GM12878 (cell line): ENCODE measurements around the gene RDH12. TPM values are rescaled to one million over a fixed set of nuclear protein-coding genes. Genes with fewer than 3 reads are reported as not detected.
A peak's percentile ranks its signal among the peaks of the same experiment; 100 is the strongest.

Source experiments
- ATF7 ChIP-seq: fragments of 450-650 bp; IDR thresholded peaks from 2 replicates; pipeline ENCODE4 v1.6.1; 2016; ENCODE audit warnings: low read depth, mild to moderate bottlenecking
- BACH1 ChIP-seq: fragments of 450-650 bp; IDR thresholded peaks from 2 replicates; pipeline ENCODE4 v1.6.1; 2017; ENCODE audit warnings: mild to moderate bottlenecking, borderline replicate concordance
- BMI1 ChIP-seq: fragments of 450-650 bp; IDR thresholded peaks from 2 replicates; pipeline ENCODE4 v1.6.1; 2016; ENCODE audit warnings: mild to moderate bottlenecking, moderate library complexity, borderline replicate concordance
- CHD2 ChIP-seq: IDR thresholded peaks from 2 replicates; pipeline ENCODE4 v1.6.1; 2011; ENCODE audit warnings: low read depth, low read length, improper control_type of control experiment, borderline replicate concordance
- EP300 ChIP-seq, 2 experiments: fragments of 150-350 bp in 1 of 2; IDR thresholded peaks; 2 replicates each; pipeline ENCODE4 v1.6.1; 2011 to 2012; ENCODE audit warnings: low read depth in 2 of 2, low read length in 2 of 2, borderline replicate concordance in 1 of 2, improper control_type of control experiment in 1 of 2, inconsistent platforms in 1 of 2; ENCODE audit not compliant: control insufficient read depth in 1 of 2
- IKZF1 ChIP-seq: fragments of 450-650 bp; conservative IDR thresholded peaks from 2 replicates; pipeline ENCODE4 v1.6.1; 2017; ENCODE audit warnings: antibody characterized with exemption, mild to moderate bottlenecking
- IKZF2 ChIP-seq, 2 experiments: fragments of 450-650 bp; IDR thresholded peaks; 2 replicates each; pipeline ENCODE4 v1.6.1; 2017; ENCODE audit warnings: mild to moderate bottlenecking in 2 of 2, moderate library complexity in 2 of 2
- MEF2B ChIP-seq: fragments of 450-650 bp; IDR thresholded peaks from 2 replicates; pipeline ENCODE4 v1.6.1; 2018; ENCODE audit warnings: mild to moderate bottlenecking, moderate library complexity; ENCODE audit not compliant: partially characterized antibody, poor library complexity, severe bottlenecking
- MTA2 ChIP-seq: fragments of 450-650 bp; IDR thresholded peaks from 2 replicates; pipeline ENCODE4 v1.6.1; 2016; ENCODE audit warnings: low read depth, mild to moderate bottlenecking, moderate library complexity
- PRDM15 ChIP-seq: fragments of 450-650 bp; formaldehyde crosslinking; IDR thresholded peaks from 2 replicates; pipeline ENCODE4 v1.4.0; 2020; ENCODE audit warnings: mild to moderate bottlenecking, moderate library complexity
- RBBP5 ChIP-seq: fragments of 200-600 bp; sonication (generic); conservative IDR thresholded peaks from 2 replicates; pipeline ENCODE4 v1.6.1; 2016
- RELA ChIP-seq: fragments of 450-650 bp; IDR thresholded peaks from 2 replicates; pipeline ENCODE4 v1.8.0; 2014; ENCODE audit warnings: borderline replicate concordance; ENCODE audit not compliant: partially characterized antibody
- ZNF24 ChIP-seq: fragments of 450-650 bp; IDR thresholded peaks from 2 replicates; pipeline ENCODE4 v1.6.1; 2017; ENCODE audit warnings: antibody characterized with exemption, mild to moderate bottlenecking
- polyA plus RNA-seq, 11 experiments: library from polyadenylated mRNA; depleted of rRNA in 4 of 11; unstranded in 6 of 11; stranded (reverse) in 5 of 11; fragments of >200 nt; fragmentation: Nextera tagmentation in 4 of 11; fragmentation: Illumina TruSeq in 1 of 11; extraction: Ambion mirVana in 4 of 11; extraction: Trizol in 1 of 11; gene quantifications; 1 replicate in 1 of 11; 2 replicates in 10 of 11; pipeline versions ENCODE4 v1.2.1 to v1.2.3, GENCODE V29; 2011 to 2016; ENCODE audit warnings: inconsistent platforms in 2 of 11, missing spikeins in 2 of 11, low read depth in 1 of 11
- total RNA-seq, 4 experiments: library from RNA; depleted of rRNA in 3 of 4; stranded (reverse); fragments of >200 nt in 3 of 4; fragmentation: Illumina TruSeq in 1 of 4; extraction: Trizol in 1 of 4; gene quantifications; 2 replicates each; pipeline versions ENCODE4 v1.2.1 to v1.2.3, GENCODE V29; 2013 to 2021

Gene RDH12
- total and polyA plus RNA-seq, 10 of the 15 experiments (the other 5 are each of a cell fraction or from before 2014, with no cell fraction given) = not detected

GRCh38 chr14:67668559-67668958, 33.1 kb upstream of the RDH12 start (continued):
- TF ChIP-seq PRDM15 (CRISPR knock-in tag) (no peak), ATF7 (peak; percentile 58), ZNF24 (0 out of 2 replicates have a peak, but pooled peaks have one; percentile 25), BACH1 (no peak; the same call in 1 of the 2 replicates), RBBP5 (no peak), RELA (peak; percentile 55), MTA2 (peak; percentile 97), BMI1 (peak; percentile 26; the same call in 1 of the 2 replicates), EP300 (IDR thresholded peaks at IDR 0.05; ENCODE audit: borderline replicate concordance in 1 of 2, control insufficient read depth in 1 of 2, low read depth in 2 of 2, low read length in 2 of 2) (peak in 1 of 2 experiments; percentile 62; a peak in 2 of 4 replicates), CHD2 (0 out of 2 replicates have a peak, but pooled peaks have one; percentile 22), IKZF1 (peak; percentile 55; the same call in 1 of the 2 replicates), MEF2B (peak; percentile 50), IKZF2 (IDR thresholded peaks at IDR 0.05) (peak; percentile 65 to 71; a peak in 2 of 4 replicates)
- TF ChIP-seq, all 136 proteins: peak for 19
